ENCODE data around the gene HSPBP1.
A peak's percentile ranks its signal among the peaks of the same experiment; 100 is the strongest.

Gene HSPBP1

DNA sequence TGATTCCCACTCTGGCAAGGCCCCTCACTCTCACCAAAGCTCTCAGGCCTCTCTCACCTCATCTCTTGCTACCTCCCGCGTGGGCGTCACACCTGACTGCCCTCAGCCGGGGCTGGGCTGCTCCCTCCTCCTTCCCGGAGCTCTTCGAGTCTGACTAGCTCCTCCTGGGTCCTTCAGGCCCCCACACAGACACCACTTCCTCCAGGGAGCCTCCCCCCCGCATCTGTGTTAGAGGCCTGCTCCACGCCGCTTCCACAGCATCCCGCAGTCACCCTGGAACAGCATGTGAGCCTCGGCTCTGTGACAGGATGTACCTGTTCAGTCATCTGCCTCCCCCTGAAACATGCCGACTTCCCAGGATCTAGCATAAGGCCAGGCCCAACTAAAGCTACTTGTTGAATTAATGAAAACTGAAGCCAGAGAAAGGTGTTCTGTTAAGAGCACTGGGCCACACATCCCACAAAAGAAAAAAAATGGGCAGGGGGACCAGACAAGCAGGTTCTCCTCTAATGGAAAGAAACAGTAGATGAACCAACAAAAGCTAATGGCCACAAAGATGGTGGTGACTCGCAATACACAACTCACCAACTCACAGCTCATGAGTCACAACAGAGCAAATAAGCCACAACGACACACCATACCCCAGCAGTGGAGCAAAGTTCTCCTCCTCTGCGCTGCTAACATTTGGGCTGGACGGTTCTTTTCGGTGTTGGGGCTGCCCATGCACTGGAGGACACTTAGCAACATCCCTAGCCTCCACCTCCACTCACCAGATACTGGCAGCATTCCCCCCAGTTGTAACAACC is 24.1 kb downstream of the HSPBP1 start:
- DNase-seq (ENCODE audit: low read depth in 2 of 2), result peak in 1 of 2 donors; percentile 54

DNA sequence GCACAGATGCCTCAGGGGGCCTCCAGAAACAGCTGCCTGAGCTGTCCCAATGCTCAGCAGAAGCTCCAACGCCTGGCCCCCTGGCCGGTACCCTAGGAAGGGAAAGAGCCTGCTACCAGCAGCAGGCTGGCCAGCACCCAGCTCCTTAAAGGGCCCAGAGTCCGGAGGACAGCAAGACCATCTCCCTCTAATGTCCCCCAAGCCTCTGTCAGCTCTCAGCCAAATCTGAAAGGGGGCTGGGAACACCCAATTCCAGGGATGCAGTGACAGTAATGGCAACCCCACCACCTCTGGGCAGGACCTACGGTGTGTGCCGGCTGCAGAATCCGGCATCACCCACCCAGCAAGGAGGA is 25.3 kb downstream of the HSPBP1 start:
- no peak for DNase-seq (ENCODE audit: low read depth in 2 of 2)

DNA sequence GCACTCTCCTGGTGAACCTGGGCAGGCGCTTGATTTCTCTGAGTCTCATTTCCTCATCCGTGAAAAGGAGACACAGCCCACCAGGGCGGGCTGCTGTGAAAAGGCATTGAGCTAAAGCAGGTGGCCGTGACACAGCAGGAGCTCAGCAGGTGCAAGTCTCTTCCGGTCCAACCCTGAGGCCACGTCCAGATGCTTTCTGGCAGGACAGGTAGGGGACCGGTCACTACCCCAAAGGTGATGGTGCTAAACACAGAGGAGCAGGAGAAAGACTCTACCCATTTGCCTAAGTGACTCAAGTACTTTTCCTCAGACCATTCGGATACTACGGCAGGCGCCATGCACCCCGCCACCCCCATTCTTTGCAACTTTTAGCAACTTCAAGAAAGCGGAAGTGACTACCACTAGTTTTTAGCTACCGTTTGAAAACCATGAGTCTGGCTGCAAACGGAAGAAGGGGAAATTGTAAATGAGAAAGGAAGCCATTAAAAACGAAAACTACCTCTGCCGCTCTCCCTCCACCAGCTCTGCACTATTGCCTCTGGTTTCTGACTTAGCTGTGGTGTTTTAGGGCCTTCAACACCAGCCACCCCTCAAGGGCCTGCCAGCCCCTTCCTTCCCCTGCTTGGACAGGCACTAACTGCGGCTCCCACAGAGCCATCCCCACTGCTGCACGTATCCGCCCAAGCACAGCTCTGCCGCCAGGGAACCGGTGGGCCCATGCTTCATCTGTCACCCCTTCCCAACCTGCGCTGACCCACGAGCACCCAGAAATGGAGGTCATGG is 25.9 kb downstream of the HSPBP1 start:
- DNase-seq (ENCODE audit: low read depth in 2 of 2), result no peak

GRCh38 chr19:55252760-55253663 is 26.9 kb downstream of the HSPBP1 start:
- DNase-seq (ENCODE audit: low read depth in 2 of 2), result no peak

DNA sequence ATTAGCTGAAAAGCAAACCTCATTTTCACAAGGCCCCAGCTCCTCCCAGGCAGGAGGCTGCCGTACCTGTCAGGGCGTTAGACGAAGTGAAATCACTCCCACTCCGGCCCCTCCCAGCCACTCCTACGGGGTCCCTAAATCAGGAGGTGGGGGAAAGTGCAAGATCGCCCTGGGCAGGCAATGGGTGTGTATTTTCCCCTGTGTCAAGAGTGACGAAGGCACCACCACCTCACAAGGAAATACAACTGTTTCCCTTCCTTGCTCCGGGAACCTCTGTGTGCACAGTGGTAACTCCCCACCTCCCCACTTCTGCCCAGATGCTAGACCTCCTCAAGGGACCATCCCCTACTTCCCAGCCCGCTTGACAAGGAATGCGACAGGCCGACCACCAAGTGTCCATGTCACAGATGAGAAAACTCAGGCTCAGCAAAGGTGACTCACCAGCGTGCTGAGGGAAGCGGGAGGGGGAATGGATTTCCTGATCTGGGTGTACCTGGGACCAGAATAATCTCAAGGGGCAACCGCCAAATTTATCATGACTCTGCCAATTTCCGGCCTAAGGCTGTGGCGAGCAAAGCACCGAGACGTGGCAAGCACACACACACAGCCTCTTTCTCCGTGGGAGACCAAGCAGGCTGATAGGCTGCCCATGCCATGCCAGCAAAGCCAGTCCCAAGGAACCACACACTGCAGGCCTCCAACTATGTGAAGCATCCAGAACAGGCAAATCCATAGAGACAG is 28.4 kb downstream of the HSPBP1 start:
- DNase-seq (ENCODE audit: low read depth in 2 of 2), result no peak

DNA sequence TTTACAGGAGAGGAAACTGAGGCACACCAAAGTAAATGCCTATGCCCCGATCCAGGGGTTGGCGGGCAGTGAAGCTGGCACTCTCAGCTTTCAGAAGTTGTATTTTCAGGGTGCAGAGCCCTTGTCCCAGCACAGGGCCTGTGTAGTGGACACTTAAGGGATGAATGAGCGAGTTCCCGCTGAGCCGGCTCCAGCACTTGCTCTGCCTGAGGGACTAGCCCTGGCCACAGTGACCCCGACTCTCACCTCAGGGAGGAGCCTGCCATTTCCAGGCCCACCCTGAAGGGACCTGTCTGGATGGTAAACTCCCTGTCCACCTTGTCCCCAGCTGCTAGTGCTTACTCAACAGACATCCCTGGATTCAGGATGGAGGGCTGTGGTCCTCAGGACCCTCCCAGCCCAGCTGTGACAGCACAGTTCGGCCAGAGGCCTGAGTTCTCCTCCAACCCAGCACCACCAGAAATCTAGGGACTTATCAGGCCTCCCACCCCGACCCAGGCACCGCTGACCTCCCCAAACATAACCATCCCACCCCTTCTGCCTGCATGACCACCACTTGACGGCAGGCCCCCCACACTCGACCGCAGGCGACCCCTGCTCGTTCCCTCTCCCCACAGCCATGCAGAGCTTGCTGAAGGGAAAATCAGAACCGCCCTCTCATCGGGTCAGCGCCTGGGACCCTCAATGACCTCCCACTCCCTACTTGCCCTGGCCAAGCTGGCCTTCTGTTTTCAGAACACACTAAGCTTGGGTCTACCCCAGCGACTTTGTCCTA is 29.5 kb downstream of the HSPBP1 start:
- no peak for DNase-seq (ENCODE audit: low read depth in 2 of 2)

DNA sequence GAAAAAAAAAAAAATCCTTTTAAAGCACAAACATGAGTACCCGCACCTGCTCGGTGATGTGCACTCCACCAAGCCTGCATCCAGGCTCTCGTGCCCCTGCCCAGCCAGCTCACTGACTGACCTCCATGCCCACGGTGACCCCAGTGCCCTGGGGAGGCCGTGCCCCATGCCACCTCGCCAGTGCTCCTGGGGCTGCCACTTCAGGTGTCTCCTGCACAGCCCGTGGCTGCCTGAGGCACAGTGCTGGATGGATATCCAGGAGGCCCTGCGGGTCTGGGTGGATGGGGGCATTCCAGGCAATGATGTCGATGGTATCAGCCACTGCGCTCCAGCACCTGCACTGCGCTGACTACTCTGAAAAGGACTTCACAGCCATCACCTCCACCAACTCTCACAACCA is 30.1 kb downstream of the HSPBP1 start:
- DNase-seq (ENCODE audit: low read depth in 2 of 2), result no peak

GRCh38 chr19:55248704-55249103 is 31.2 kb downstream of the HSPBP1 start:
- no peak for DNase-seq (ENCODE audit: low read depth in 2 of 2)

- DNase-seq (ENCODE audit: low read depth in 2 of 2), result no peak
Measured at GRCh38 chr19:55248166-55248675, 31.7 kb downstream of the HSPBP1 start.

DNA sequence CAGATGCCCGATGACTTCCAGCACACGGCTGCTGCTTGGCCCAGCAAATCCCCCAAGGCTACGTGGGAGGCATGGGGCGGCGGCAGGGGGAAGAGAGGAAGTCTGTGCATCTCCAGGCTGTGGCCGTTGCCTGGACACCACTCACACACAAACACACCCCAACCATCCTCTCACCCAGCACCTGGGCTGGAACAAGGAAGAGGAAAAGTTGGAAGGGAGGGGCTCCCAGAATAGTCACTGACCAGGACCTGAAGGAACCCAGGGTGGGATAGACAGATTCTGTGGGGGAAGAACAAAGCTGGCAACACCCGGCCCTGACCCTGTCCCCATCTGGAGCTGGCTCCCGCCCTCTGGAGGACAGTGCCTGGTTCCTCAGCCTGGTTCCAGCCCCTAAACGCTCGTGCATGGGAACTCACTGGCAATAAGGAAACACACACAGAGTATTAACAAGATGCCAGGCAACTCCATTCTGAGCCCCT is 32.2 kb downstream of the HSPBP1 start:
- DNase-seq (ENCODE audit: low read depth in 2 of 2), result no peak

DNA sequence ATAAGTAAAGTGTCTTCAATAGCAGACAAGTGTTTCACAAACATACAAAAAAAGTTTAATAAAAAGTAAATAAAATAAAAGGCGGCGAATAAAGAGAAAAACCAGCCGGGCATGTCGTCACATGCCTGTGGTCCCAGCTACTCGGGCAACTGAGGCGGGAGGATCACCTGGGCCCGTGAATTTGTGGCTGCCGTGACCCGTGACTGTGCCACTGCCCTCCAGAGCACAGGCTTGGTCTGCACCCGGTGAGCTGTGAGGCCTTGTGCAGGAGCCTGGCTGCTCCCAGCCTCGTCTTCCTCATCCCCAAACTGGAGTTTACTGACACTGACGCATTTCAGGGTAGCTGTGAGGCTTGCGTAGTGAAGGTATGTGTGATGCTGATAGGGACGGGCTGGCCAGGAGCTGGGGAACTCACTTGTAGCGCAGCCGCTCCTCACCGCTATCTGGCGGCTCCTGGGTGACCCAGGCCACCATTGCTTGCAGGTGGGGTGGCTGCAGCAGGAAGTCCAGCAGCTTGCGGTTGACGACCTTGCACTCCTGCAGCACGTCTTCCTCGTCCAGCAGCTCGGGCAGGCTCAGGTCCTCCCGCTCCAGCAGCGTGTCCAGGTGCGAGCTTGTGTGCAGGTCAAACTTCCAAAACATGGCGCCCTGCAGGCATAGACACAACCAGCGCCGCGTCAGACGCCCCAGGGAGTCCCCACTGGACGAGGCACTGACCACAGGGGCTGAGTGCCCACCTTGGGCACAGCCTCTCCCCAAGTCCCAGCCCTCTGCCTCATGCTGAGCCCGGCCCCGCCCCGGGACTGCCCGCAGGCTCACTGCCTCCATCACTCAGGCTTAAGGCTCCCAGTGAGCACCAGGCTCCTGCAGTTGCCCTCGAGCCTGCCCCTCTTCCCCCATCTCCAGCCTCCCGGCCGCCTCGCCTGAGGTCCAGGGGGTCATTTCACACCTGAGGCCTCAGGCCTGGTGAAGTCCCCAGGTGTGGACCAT is 33.2 kb downstream of the HSPBP1 start:
- DNase-seq (ENCODE audit: low read depth in 2 of 2), result no peak

DNA sequence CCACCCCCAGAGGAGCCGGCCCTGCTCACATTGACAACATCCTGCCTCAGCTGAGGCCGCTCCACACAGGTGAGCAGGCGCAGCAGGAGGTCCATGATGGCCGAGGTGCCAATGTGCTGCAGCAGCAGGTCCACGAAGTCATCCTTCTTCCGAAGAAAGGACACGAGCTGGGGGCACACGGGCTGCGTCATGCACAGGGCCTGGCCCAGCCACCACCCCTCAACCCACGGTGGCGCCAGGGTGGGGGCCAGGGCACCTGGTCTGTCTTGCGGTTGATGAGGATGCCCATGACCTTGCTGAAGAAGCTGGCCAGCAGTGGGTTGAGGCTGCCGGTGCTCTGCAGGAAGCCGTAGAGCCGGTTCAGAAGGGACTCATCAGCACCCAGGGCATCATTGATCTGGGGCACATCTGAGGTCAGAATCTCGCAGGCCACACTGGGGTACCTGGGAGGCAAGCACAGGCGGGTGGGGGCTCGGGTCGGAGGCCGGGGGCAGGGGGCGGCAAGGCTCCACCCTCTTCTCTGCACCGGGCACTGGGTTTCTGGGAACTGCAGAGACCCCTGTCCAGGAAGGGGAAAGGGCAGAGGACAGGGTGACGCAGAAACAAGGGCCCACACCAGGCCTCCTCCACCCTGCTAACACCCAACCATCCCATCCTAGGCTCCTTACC is 34.5 kb downstream of the HSPBP1 start:
- DNase-seq (ENCODE audit: low read depth in 2 of 2), result no peak

DNA sequence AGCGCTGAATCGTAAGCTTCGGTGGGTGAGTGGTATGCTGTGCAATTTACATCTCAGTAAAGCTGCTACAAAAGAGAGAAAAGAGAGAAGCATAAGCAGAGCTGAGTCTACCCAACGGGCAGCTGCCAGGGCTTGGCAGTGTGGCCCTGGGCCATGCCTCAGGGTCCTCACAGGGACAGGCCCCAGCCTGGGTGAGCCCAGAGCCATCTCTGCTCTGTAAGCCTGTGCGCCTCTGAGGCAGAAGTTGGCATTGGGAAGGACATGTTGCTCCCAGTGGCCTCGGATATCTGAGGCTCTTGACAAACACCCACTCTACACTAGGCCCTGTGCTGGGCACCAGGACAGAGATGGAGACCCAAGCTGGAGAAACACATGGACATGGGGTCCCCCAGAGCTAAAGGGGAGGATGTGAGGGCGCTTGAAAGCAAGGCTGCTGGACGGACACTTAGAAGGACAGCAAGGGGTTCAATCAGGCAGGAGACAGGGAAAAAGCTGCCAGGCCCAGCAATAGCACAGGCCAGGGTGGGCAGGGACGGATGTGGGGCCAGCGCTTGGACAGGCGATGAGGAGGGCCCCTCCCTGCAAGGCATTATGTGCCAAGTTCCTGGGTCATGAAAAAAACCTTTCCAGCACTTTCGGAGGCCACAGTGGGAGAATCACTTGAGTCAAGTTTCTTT is 35.8 kb downstream of the HSPBP1 start:
- no peak for DNase-seq (ENCODE audit: low read depth in 2 of 2)

GRCh38 chr19:55242517-55242916 is 37.4 kb downstream of the HSPBP1 start:
- no peak for DNase-seq (ENCODE audit: low read depth in 2 of 2)

- no peak for DNase-seq (ENCODE audit: low read depth in 2 of 2)
Measured at GRCh38 chr19:55241935-55242464, 37.9 kb downstream of the HSPBP1 start.

DNA sequence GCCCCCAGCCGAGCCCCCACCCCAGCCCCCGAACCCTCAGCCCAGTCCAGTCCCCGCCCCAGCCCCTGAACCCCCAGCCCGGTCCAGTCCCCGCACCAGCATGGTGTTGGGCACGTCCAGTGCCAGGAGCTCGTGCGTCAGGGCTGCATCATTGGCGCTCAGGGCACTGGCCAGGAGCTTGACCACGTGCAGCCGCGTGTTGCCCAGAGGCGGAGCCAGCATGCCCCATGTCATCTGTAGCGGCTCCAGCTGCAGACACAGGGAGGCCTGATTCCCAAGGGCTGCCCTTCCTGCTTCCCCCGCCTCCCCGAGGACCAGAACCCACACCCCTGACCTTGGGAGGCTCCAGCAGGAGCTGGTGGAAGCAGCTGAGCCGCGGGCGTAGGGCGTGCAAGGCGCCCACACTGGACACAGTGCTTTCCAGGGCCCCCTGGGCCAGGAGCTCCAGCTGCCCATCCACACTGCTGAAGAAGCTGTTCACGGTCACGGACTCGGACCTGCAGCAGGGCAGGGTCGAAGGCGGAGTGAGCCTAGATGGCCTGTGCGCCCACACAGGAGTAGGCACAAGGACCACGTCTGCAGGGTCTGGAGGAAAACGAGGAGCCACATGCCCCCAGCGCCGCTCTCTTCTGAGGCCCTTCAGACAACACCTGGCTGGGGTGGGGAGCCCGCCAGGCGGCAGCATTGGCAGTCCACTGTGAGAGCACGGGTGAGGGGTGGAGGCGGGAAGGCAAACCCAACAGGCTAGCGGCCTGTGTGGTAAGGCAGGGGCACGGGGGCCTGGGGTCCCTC is 38.6 kb downstream of the HSPBP1 start:
- DNase-seq (ENCODE audit: low read depth in 2 of 2), result no peak

GRCh38 chr19:55240713-55241020 is 39.2 kb downstream of the HSPBP1 start:
- DNase-seq (ENCODE audit: low read depth in 2 of 2), result no peak
